ENCODE results near the gene DIP2B. TPM values are rescaled to one million over a fixed set of nuclear protein-coding genes. Genes with fewer than 3 reads are reported as not detected.
"Not testable (repeated sequence)": the region's sequence is repeated elsewhere in the genome, so short reads cannot be mapped to it uniquely, and the experiment has no call there.

The DIP2B gene
- total RNA-seq, 4 donors from 2014 or later = 68.6 to 97.2 (median 73.7) TPM

DNA sequence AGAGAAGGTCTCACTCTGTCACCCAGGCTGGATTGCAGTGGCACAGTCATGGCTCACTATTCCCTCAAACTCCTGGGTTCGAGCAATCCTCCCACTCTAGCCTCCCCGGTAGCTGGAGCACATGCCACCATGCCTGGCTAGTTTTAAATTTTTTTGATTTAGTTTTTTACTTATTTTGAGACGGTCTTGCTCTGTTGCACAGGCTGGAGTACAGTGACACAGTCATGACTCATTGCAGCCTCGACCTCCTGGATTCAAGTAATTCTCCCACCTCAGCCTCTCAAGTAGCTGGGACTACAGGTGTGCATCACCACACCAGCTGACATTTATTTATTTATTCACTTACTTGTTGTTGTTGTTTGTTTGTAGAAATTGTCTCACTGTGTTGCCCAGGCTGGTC lies 22.2 kb upstream of the DIP2B start:
- 92% methylated on average over 4 of the region's 4 CpGs for WGBS
- no peak for DNase-seq (ENCODE audit: low spot score in 2 of 2)
- Histone ChIP-seq H3K9me3 (no peaks in the 10 kb centered on the region), H3K27ac (no peak overlapping the region), H3K36me3 (peaks cover 4% of the 10 kb centered on the region), H3K27me3 (no peaks in the 10 kb centered on the region), H3K4me1 (no peaks in the 10 kb centered on the region), H3K4me3 (no peak overlapping the region)
- TF ChIP-seq CTCF (IDR thresholded peaks at IDR 0.05) (no peak), POLR2AphosphoS5 (IDR thresholded peaks at IDR 0.05) (no peak), EP300 (IDR thresholded peaks at IDR 0.05) (no peak)

DNA sequence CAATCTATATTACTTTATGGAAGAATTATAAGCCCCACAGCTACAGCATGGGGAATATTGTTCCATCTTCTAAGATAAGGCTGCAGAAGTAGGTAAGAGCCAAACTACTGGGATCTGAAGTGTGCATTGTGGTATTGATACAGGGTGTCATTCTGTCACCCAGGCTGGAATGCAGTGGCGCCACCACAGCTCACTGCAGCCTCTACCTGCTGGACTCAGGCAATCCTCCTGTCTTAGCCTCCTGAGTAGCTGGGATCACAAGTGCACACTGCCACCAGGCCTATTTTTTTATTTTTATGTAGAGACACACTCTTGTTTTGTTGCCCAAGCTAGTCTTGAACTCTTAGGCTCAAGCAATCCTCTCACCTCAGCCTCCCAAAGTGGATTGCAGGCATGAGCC lies 21.3 kb upstream of the DIP2B start:
- Histone ChIP-seq H3K36me3 (no peaks in the 10 kb centered on the region), H3K27me3 (no peaks in the 10 kb centered on the region), H3K4me1 (no peaks in the 10 kb centered on the region), H3K27ac (no peak overlapping the region), H3K9me3 (no peaks in the 10 kb centered on the region), H3K4me3 (no peak overlapping the region)
- no peak for DNase-seq (ENCODE audit: low spot score in 2 of 2)
- TF ChIP-seq EP300 (IDR thresholded peaks at IDR 0.05) (no peak), POLR2AphosphoS5 (IDR thresholded peaks at IDR 0.05) (no peak), POLR2A (IDR thresholded peaks at IDR 0.05) (no peak), CTCF (IDR thresholded peaks at IDR 0.05) (no peak)
- WGBS = 80% methylated on average over 1 of the region's 1 CpG

DNA sequence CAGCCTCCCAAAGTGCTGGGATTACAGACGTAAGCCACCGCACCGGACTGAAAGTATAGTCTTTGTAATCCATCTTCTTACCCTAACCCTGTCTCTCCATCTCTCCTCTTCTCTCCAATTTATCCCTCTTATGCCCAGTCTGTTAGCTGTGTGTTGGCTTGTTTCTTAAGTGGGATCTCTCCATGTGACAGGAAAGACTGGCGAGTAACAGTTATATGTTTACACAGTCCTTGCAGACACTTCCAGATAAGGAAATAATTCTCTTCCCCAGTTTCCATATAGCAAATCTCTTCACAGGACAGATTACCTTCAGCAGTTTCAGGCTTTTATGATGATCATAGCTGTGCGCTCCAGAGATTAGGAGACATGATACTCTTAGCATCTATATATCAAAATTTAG lies 16.0 kb upstream of the DIP2B start:
- Histone ChIP-seq H3K4me3 (no peak overlapping the region), H3K4me1 (no peaks in the 10 kb centered on the region), H3K27me3 (no peaks in the 10 kb centered on the region), H3K36me3 (no peaks in the 10 kb centered on the region), H3K9me3 (no peaks in the 10 kb centered on the region), H3K27ac (no peak overlapping the region)
- DNase-seq (ENCODE audit: low spot score in 2 of 2) = no peak
- TF ChIP-seq POLR2AphosphoS5 (IDR thresholded peaks at IDR 0.05) = no peak
- no peak for TF ChIP-seq POLR2A (IDR thresholded peaks at IDR 0.05)
- TF ChIP-seq EP300 (IDR thresholded peaks at IDR 0.05) = no peak
- TF ChIP-seq CTCF (IDR thresholded peaks at IDR 0.05) = no peak
- 91% methylated on average over 5 of the region's 5 CpGs for WGBS

- peaks cover 24% of the 10 kb centered on the region for H3K9me3 ChIP-seq
- not testable (repeated sequence) for H3K4me1 ChIP-seq; H3K4me3 ChIP-seq; H3K36me3 ChIP-seq; H3K27me3 ChIP-seq; H3K27ac ChIP-seq; DNase-seq (ENCODE audit: low spot score in 2 of 2)
- 95% methylated on average over 11 of the region's 11 CpGs for WGBS
Measured at GRCh38 chr12:50498119-50498518, 6.7 kb upstream of the DIP2B start.

DNA sequence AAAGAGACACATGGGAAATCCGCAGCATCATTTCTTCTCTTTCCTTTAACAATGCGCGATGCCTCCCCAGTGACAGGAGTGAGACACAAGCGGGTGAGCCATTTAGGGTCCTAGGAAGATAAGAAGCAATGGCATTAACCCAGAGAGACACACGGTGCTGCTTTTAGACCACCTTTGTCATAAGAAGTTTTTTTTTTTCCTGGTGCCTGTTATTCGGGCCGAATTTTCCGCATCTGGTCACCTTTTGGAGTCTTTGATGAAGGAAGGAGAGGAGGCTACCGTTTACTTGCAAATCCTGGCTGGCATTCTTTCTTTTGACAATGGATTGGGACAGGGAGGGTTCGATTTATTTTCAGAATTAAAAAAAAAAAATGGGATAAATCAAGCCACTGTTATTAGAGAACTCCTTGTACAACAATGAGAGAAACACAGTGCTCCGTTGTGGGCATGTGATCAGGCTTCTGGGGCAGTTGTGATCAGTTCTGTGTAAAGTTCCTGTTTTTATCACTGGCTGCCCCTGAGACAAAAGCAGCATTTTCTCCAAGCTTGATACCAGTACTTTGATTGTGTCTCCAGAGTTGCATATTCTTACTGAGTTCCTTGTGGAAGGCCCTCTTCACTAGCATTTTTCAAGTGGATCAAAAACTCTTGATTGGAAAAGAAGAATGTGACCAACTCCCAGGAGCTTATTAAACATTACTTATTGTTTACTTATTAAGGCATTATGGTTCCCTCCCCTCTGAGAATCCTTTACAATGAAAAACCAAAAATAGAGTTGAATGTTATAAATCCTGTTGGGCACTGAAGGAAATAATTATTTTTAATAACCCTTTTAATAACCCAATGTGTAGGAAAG lies 1.1 kb downstream of the DIP2B start:
- no peaks in the 10 kb centered on the region for H3K36me3 ChIP-seq
- no peak for TF ChIP-seq POLR2A (IDR thresholded peaks at IDR 0.05)
- 0% methylated on average over 11 of the region's 11 CpGs for WGBS
- DNase-seq (ENCODE audit: low spot score in 2 of 2) = no peak
- peak overlapping the region; percentile 97 for H3K27ac ChIP-seq
- H3K4me1 ChIP-seq = peaks cover 51% of the 10 kb centered on the region
- H3K27me3 ChIP-seq = no peaks in the 10 kb centered on the region
- H3K9me3 ChIP-seq = no peaks in the 10 kb centered on the region
- H3K4me3 ChIP-seq = peak overlapping the region; percentile 96

DNA sequence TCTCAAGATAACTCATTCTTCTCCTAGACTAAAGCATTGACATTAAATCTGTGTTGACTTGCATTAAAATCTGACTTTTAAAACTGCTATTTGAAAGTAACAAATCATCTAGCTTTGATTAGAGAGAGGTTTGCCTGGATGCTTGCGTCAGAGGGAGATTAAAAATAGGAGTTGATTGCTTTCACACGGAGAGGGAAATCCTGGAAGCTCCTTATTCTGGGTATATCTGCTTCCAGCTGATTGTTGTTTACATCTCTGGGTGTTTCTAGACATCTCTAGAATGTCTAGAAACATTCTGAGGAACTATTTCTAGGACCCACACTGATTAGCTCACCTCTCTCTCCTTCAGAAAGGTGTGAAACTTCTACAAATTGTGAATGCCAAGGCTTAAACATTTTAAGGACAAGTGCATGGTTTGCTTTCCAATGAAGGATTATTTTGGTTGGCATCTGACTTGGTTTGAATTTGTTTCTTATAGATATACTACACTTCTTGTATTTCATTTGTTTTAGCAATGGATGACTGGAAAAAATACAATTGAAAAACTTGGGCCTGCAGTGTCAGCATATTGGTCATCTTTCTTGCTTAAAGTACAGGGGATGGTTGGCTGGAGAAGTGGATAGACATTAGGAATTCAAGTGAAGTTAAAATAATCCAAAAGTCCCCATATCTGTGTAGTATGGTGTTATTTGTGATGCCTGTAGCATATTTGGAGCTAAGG lies 2.1 kb downstream of the DIP2B start:
- Histone ChIP-seq H3K4me3 (peak overlapping the region; percentile 96), H3K4me1 (peaks cover 51% of the 10 kb centered on the region), H3K9me3 (no peaks in the 10 kb centered on the region), H3K27me3 (no peaks in the 10 kb centered on the region), H3K27ac (peak overlapping the region; percentile 97), H3K36me3 (no peaks in the 10 kb centered on the region)
- WGBS = 21% methylated on average over 2 of the region's 2 CpGs
- no peak for DNase-seq (ENCODE audit: low spot score in 2 of 2)
- TF ChIP-seq POLR2A (IDR thresholded peaks at IDR 0.05) (no peak), CTCF (IDR thresholded peaks at IDR 0.05) (no peak), EP300 (IDR thresholded peaks at IDR 0.05) (no peak), POLR2AphosphoS5 (IDR thresholded peaks at IDR 0.05) (no peak)

All from suprapubic skin (tissue), 4 donors.